22Rv1 (cell line): ENCODE results near the gene GPR25.

Source experiments
- H3K27ac ChIP-seq: fragments of 450-650 bp; 2 replicates; pipeline ENCODE4 v1.5.1; 2017
- ZFX ChIP-seq: fragments of 450-650 bp; IDR thresholded peaks from 2 replicates; pipeline ENCODE4 v1.6.1; 2017; ENCODE audit warnings: antibody characterized with exemption, borderline replicate concordance
- TF ChIP-seq, protein P1 (sequence below): fragments of 450-650 bp; IDR thresholded peaks from 2 replicates; pipeline ENCODE4 v1.5.1; 2017; ENCODE audit warnings: mild to moderate bottlenecking

The GPR25 gene

DNA sequence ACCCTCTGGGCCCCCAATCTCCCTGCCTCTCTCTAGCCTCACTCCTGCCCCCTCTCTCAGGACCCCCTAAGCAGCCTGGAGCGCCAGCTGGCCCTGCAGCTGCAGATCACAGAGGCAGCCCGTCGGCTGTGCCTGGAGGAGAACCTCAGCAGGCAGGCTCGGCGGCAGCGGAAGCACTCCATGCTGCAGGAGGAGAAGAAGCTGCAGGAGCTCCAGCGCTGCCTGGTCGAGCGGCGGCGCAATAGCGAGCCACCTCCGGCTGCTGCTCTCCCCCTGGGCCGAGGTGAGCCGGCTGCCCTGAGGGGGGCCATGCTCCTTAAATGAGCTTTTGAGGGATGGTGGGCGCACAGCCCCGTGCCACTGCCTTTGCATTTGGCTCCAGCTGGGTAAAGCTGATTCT lies 28.1 kb downstream of the GPR25 start:
- TF ChIP-seq, protein P1, sequence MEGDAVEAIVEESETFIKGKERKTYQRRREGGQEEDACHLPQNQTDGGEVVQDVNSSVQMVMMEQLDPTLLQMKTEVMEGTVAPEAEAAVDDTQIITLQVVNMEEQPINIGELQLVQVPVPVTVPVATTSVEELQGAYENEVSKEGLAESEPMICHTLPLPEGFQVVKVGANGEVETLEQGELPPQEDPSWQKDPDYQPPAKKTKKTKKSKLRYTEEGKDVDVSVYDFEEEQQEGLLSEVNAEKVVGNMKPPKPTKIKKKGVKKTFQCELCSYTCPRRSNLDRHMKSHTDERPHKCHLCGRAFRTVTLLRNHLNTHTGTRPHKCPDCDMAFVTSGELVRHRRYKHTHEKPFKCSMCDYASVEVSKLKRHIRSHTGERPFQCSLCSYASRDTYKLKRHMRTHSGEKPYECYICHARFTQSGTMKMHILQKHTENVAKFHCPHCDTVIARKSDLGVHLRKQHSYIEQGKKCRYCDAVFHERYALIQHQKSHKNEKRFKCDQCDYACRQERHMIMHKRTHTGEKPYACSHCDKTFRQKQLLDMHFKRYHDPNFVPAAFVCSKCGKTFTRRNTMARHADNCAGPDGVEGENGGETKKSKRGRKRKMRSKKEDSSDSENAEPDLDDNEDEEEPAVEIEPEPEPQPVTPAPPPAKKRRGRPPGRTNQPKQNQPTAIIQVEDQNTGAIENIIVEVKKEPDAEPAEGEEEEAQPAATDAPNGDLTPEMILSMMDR, result no peak
- no peak for TF ChIP-seq ZFX
- no peak overlapping the region for H3K27ac ChIP-seq

GRCh38 chr1:200901350-200901749 lies 28.6 kb downstream of the GPR25 start:
- no peak for TF ChIP-seq ZFX
- no peak overlapping the region for H3K27ac ChIP-seq

DNA sequence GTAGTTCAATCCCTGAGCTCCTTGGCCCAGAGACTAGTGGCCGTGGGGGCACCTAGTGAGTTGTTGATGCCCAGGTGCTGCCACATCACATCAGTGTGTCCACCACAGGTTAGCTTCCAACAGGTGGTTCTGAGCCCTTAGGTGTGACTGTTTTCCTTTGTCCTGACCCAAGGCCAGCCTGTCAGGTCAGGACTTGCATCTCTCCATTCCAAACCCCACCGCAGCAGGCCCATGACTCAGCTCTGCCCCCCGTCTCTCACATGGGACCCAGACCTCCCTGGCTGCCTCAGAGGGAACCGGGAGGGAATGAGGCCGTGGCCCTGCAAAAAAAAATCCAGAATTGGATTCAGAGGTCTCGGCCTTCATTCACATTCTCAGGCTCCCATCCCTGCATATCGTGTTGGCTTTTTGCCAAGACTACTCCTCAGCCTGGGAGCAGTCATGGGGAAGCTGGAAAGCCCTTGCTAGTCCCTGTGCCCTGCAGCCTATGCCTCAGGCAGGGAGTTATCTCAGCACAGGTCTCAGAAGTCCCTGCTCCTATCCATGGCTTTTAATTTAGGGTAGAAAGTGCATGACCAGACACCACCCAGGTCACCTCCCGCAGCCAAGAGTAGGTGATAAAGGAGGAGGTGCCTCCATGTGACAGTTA lies 29.1 kb downstream of the GPR25 start:
- no peak for TF ChIP-seq ZFX
- TF ChIP-seq, protein P1, result no peak
- H3K27ac ChIP-seq, result no peak overlapping the region

DNA sequence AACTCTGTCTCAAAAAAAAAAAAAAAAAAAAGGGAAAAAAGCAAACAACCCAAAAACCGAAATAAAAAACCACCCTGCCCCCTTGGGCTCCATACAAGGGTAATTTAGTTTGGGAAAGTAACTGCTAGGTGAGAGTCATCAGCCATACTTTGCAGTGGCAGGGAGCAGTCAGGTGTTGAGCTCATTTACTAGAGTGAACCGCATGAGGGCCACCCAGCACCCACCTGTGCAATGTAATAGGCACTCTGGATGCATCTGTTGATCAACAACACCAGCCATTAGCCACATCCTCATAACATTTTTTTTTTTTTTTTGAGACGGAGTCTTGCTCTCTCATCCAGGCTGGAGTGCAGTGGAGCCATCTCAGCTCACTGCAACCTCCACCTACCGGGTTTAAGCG lies 31.0 kb downstream of the GPR25 start:
- no peak overlapping the region for H3K27ac ChIP-seq
- TF ChIP-seq, protein P1, result no peak
- no peak for TF ChIP-seq ZFX

- TF ChIP-seq ZFX, result no peak
- TF ChIP-seq, protein P1, result no peak
- no peak overlapping the region for H3K27ac ChIP-seq
These were observed 32.0 kb downstream of the GPR25 start for GRCh38 chr1:200904772-200905171.

DNA sequence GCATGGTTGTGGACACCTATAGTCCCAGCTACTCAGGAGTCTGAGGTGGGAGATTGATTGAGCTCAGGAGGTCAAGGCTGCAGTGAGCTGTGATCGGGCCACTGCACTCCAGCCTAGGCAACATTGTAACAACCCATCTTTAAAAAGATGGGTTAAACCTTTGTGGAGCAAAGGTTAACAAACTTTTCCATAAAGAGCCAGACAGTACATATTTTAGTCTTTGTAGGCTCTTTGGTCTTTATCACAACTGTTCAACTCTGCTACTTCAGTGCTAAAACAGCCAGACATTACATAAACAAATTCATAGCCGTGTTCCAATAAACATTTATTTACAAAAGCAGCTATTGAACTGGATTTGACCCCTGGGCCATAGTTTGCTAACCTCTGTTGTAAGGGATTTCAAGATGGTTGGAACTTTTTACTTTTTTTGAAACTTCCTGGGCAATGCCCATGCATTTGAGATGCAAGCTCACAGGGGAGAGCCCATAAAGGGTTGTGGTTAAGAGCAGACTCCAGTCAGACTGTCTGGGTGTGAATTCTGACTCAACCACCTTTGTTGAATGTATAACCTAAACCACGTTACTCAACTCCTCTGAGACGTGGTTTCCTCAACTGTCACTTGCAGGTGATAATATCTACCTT lies 32.8 kb downstream of the GPR25 start:
- H3K27ac ChIP-seq, result no peak overlapping the region
- TF ChIP-seq, protein P1, result no peak
- TF ChIP-seq ZFX, result no peak

GRCh38 chr1:200906491-200906890 lies 33.7 kb downstream of the GPR25 start:
- no peak for TF ChIP-seq ZFX
- TF ChIP-seq, protein P1, result no peak
- no peak overlapping the region for H3K27ac ChIP-seq
